Tibial artery (tissue), 4 donors: ENCODE results near the gene JRKL.
"Not testable (repeated sequence)": the region's sequence is repeated elsewhere in the genome, so short reads cannot be mapped to it uniquely, and the experiment has no call there.

Source experiments
- DNase-seq, 2 donors: peaks; one replicate each; pipeline ENCODE4 v3.0.0-alpha.2; 2019
- H3K27ac ChIP-seq, 2 donors: fragments of 200-600 bp; sonication (generic) in 1 of 2; 1 replicate in 1 of 2; 2 replicates in 1 of 2; pipeline ENCODE4 v1.5.1; 2018 to 2019; ENCODE audit warnings: mild to moderate bottlenecking in 1 of 2
- H3K27me3 ChIP-seq, 2 donors: fragments of 200-600 bp; sonication (generic) in 1 of 2; one replicate each; pipeline versions ENCODE4 v1.5.1 to v1.6.0; 2016 to 2019
- H3K36me3 ChIP-seq, 3 donors: fragments of 200-600 bp; sonication (generic) in 2 of 3; one replicate each; pipeline ENCODE4 v1.5.1; 2016 to 2019; ENCODE audit warnings: mild to moderate bottlenecking in 2 of 3
- H3K4me1 ChIP-seq, 4 donors: fragments of 200-600 bp; sonication (generic) in 2 of 4; 1 replicate in 3 of 4; 2 replicates in 1 of 4; pipeline ENCODE4 v1.5.1; 2016 to 2019
- H3K4me3 ChIP-seq, 2 donors: fragments of 200-600 bp; sonication (generic) in 1 of 2; 1 replicate in 1 of 2; 2 replicates in 1 of 2; pipeline ENCODE4 v1.5.1; 2018 to 2019; ENCODE audit warnings: mild to moderate bottlenecking in 2 of 2
- H3K9me3 ChIP-seq, 3 donors: fragments of 200-600 bp; sonication (generic) in 1 of 3; one replicate each; pipeline ENCODE4 v1.5.1; 2016 to 2019
- intact Hi-C: fragments of 100-400 bp; cut with DNase I; formaldehyde crosslinking; loops from one replicate; pipeline ENCODE4 v1.15.0; 2023; ENCODE audit warnings: low total_unique reads
- TF ChIP-seq, protein P1 (sequence below), 2 experiments: fragments of 200-600 bp in 1 of 2; fragments of 450-650 bp in 1 of 2; IDR thresholded peaks; one replicate each; pipeline ENCODE4 v1.5.1; 2017 to 2019; ENCODE audit warnings: antibody characterized with exemption in 2 of 2, mild to moderate bottlenecking in 1 of 2, moderate library complexity in 1 of 2

The JRKL gene

GRCh38 chr11:96394773-96395172 lies 5.0 kb downstream of the JRKL start:
- no peak for DNase-seq
- no peaks in the 10 kb centered on the region for H3K9me3 ChIP-seq
- no peak overlapping the region for H3K27ac ChIP-seq
- no peaks in the 10 kb centered on the region for H3K36me3 ChIP-seq
- TF ChIP-seq, protein P1, sequence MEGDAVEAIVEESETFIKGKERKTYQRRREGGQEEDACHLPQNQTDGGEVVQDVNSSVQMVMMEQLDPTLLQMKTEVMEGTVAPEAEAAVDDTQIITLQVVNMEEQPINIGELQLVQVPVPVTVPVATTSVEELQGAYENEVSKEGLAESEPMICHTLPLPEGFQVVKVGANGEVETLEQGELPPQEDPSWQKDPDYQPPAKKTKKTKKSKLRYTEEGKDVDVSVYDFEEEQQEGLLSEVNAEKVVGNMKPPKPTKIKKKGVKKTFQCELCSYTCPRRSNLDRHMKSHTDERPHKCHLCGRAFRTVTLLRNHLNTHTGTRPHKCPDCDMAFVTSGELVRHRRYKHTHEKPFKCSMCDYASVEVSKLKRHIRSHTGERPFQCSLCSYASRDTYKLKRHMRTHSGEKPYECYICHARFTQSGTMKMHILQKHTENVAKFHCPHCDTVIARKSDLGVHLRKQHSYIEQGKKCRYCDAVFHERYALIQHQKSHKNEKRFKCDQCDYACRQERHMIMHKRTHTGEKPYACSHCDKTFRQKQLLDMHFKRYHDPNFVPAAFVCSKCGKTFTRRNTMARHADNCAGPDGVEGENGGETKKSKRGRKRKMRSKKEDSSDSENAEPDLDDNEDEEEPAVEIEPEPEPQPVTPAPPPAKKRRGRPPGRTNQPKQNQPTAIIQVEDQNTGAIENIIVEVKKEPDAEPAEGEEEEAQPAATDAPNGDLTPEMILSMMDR (IDR thresholded peaks at IDR 0.05) = no peak
- peaks cover 0 to 15% (median 5%) of the 10 kb centered on the region in 4 donors for H3K4me1 ChIP-seq
- no peak overlapping the region for H3K4me3 ChIP-seq
- intact Hi-C loops = loop anchor here (10.0 kb wide), 1 partner anchor 550 kb away; no protein-coding TSS in a partner anchor
- no peaks in the 10 kb centered on the region for H3K27me3 ChIP-seq

- no peak for DNase-seq
- TF ChIP-seq, protein P1 (IDR thresholded peaks at IDR 0.05) = no peak
- Histone ChIP-seq H3K27me3 (no peaks in the 10 kb centered on the region), H3K27ac (no peak overlapping the region), H3K4me1 (peaks cover 0 to 3% (median 0%) of the 10 kb centered on the region in 4 donors), H3K4me3 (no peak overlapping the region), H3K36me3 (no peaks in the 10 kb centered on the region), H3K9me3 (no peaks in the 10 kb centered on the region)
- intact Hi-C loops = loop anchor here (10.0 kb wide), 1 partner anchor 552 kb away; no protein-coding TSS in a partner anchor
These were observed 6.8 kb downstream of the JRKL start for GRCh38 chr11:96396637-96397036.

DNA sequence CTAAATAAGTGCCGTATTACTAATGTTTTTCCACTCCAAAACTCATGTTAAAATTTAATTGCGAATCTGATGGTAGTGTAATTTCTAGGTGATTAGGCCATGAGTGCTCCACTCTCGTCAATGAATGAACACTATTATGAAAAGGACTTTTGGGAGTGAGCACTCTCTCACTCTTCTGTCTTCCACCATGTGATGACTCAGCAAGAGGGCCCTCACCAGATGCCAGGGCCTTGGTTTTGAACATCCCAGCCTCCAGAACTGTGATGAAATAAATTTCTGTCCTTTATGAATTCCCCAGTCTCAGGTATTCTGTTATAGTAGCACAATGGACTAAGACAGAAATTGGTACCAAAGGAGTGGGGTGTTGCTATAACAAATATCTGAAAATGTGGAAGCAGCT lies 8.1 kb downstream of the JRKL start:
- Histone ChIP-seq H3K4me3 (no peak overlapping the region), H3K27me3 (no peaks in the 10 kb centered on the region), H3K27ac (no peak overlapping the region), H3K36me3 (no peaks in the 10 kb centered on the region), H3K9me3 (no peaks in the 10 kb centered on the region), H3K4me1 (no peaks in the 10 kb centered on the region)
- intact Hi-C loops = loop anchor here (10.0 kb wide), 1 partner anchor 553 kb away; no protein-coding TSS in a partner anchor
- DNase-seq = no peak
- TF ChIP-seq, protein P1 (IDR thresholded peaks at IDR 0.05) = no peak

- H3K27me3 ChIP-seq = no peaks in the 10 kb centered on the region
- TF ChIP-seq, protein P1 (IDR thresholded peaks at IDR 0.05) = no peak
- no peak overlapping the region for H3K27ac ChIP-seq
- H3K4me3 ChIP-seq = no peak overlapping the region
- no peaks in the 10 kb centered on the region for H3K9me3 ChIP-seq
- H3K36me3 ChIP-seq = no peaks in the 10 kb centered on the region
- DNase-seq = no peak
- intact Hi-C loops = no loop called here
- H3K4me1 ChIP-seq = no peaks in the 10 kb centered on the region
These were observed 10.9 kb downstream of the JRKL start for GRCh38 chr11:96400697-96401096.

GRCh38 chr11:96411412-96411811 lies 21.6 kb downstream of the JRKL start:
- H3K27me3 ChIP-seq = peaks cover 0 to 23% of the 10 kb centered on the region in 2 donors
- H3K4me1 ChIP-seq, intact Hi-C loops, H3K36me3 ChIP-seq, H3K27ac ChIP-seq, H3K9me3 ChIP-seq, H3K4me3 ChIP-seq, DNase-seq: not testable (repeated sequence)

- Histone ChIP-seq H3K4me3 (no peak overlapping the region), H3K36me3 (no peaks in the 10 kb centered on the region), H3K27me3 (peaks cover 0 to 23% of the 10 kb centered on the region in 2 donors), H3K27ac (no peak overlapping the region), H3K4me1 (no peaks in the 10 kb centered on the region), H3K9me3 (no peaks in the 10 kb centered on the region)
- no peak for DNase-seq
- intact Hi-C loops = no loop called here
- TF ChIP-seq, protein P1 (IDR thresholded peaks at IDR 0.05) = no peak
These were observed 23.1 kb downstream of the JRKL start for GRCh38 chr11:96412761-96413381.
